ENCODE results near the gene TCTN2. TPM values are rescaled to one million over a fixed set of nuclear protein-coding genes. Genes with fewer than 3 reads are reported as not detected.

TCTN2 gene
- total and polyA plus RNA-seq, 9 of the 15 experiments (the other 6 are each of a cell fraction or from before 2014, with no cell fraction given) = 0.58 to 5.5 (median 3.6) TPM

- H3K9me1 ChIP-seq (ENCODE audit: control insufficient read depth, insufficient read depth, low read length) = peaks cover 2% of the 10 kb centered on the region
- no peak for ATAC-seq
- no peaks in the 10 kb centered on the region for H3K9me3 ChIP-seq (replicated peaks; ENCODE audit: control insufficient read depth, insufficient read depth, low read depth, low read length)
- H3K27ac ChIP-seq (ENCODE audit: extremely low read depth, low read depth, low read length) = no peak overlapping the region
- no peak overlapping the region for H3K4me3 ChIP-seq
- no TSS peak for BruUV-seq (replicated peaks)
- no peak overlapping the region for H2AFZ ChIP-seq (ENCODE audit: low read depth, low read length)
- no peaks in the 10 kb centered on the region; the same call in 2 of the 3 replicates for H3K36me3 ChIP-seq (ENCODE audit: control insufficient read depth, insufficient read depth, low read length)
- H3K27me3 ChIP-seq (ENCODE audit: control insufficient read depth in 2 of 2, insufficient read depth in 2 of 2, low read length in 2 of 2) = no peaks in the 10 kb centered on the region
- CTCF ChIA-PET (ENCODE audit: low intra/inter-chr PET ratio) = no interaction called here
- WGBS (ENCODE audit: insufficient coverage, low coverage, missing lambda C conversion rate) = 63% methylated on average over 8 of the region's 8 CpGs
- DNase-seq (ENCODE audit: extremely low read depth in 1 of 4, low spot score in 3 of 4) = no peak
- in situ Hi-C loops (cut with MboI) = no loop called here
- no peaks in the 10 kb centered on the region for H3K4me1 ChIP-seq (replicated peaks in 1 of 2; ENCODE audit: control insufficient read depth in 2 of 2, insufficient read depth in 2 of 2, low read length in 2 of 2)
- no peak overlapping the region for H3K9ac ChIP-seq (ENCODE audit: insufficient read depth in 1 of 2, low read depth in 2 of 2, low read length in 2 of 2)
- no peaks in the 10 kb centered on the region for H4K20me1 ChIP-seq (replicated peaks; ENCODE audit: control insufficient read depth, insufficient read depth, low read length)
- no peaks in the 10 kb centered on the region for H3K79me2 ChIP-seq (ENCODE audit: control insufficient read depth, insufficient read depth, low read length)
- intact Hi-C loops (cut with micrococcal nuclease) = no loop called here
- no peak overlapping the region for H3K4me2 ChIP-seq (ENCODE audit: insufficient read depth, low read length)
- POLR2A ChIA-PET = no interaction called here
- FAIRE-seq = no peak
- TF ChIP-seq, protein P1, sequence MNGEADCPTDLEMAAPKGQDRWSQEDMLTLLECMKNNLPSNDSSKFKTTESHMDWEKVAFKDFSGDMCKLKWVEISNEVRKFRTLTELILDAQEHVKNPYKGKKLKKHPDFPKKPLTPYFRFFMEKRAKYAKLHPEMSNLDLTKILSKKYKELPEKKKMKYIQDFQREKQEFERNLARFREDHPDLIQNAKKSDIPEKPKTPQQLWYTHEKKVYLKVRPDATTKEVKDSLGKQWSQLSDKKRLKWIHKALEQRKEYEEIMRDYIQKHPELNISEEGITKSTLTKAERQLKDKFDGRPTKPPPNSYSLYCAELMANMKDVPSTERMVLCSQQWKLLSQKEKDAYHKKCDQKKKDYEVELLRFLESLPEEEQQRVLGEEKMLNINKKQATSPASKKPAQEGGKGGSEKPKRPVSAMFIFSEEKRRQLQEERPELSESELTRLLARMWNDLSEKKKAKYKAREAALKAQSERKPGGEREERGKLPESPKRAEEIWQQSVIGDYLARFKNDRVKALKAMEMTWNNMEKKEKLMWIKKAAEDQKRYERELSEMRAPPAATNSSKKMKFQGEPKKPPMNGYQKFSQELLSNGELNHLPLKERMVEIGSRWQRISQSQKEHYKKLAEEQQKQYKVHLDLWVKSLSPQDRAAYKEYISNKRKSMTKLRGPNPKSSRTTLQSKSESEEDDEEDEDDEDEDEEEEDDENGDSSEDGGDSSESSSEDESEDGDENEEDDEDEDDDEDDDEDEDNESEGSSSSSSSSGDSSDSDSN (IDR thresholded peaks at IDR 0.05; ENCODE audit: borderline replicate concordance in 1 of 2, low read depth in 2 of 2, low read length in 2 of 2) = no peak
- no peak for TF ChIP-seq RBFOX2 (IDR thresholded peaks at IDR 0.05; ENCODE audit: low read depth, low read length)
- no peak for TF ChIP-seq SREBF2 (CRISPR knock-in tag; IDR thresholded peaks at IDR 0.05)
- no peak for TF ChIP-seq STAT5A (IDR thresholded peaks at IDR 0.05; ENCODE audit: borderline replicate concordance, low read length)
- no peak for TF ChIP-seq ARID4B (CRISPR knock-in tag; IDR thresholded peaks at IDR 0.05)
- TF ChIP-seq EWSR1 (IDR thresholded peaks at IDR 0.05; ENCODE audit: borderline replicate concordance, low read depth, partially characterized antibody) = no peak
- no peak for TF ChIP-seq ZBTB26 (CRISPR knock-in tag; IDR thresholded peaks at IDR 0.05)
- TF ChIP-seq, protein P2, sequence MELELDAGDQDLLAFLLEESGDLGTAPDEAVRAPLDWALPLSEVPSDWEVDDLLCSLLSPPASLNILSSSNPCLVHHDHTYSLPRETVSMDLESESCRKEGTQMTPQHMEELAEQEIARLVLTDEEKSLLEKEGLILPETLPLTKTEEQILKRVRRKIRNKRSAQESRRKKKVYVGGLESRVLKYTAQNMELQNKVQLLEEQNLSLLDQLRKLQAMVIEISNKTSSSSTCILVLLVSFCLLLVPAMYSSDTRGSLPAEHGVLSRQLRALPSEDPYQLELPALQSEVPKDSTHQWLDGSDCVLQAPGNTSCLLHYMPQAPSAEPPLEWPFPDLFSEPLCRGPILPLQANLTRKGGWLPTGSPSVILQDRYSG (tag; conservative IDR thresholded peaks at IDR 0.05; ENCODE audit: low read depth) = no peak
- TF ChIP-seq CBX3 (IDR thresholded peaks at IDR 0.05; ENCODE audit: borderline replicate concordance in 1 of 2, low read length in 2 of 2) = no peak
- TF ChIP-seq ATF3 (IDR thresholded peaks at IDR 0.05) = no peak
- no peak for TF ChIP-seq ATF3 (CRISPR knock-in tag; conservative IDR thresholded peaks at IDR 0.05)
- TF ChIP-seq GABPB2 (CRISPR knock-in tag; conservative IDR thresholded peaks at IDR 0.05) = no peak
These were observed 25.3 kb downstream of the TCTN2 start for GRCh38 chr12:123696207-123696606.

All from K562 (cell line).